HepG2 (cell line): ENCODE data around the gene ARMC5. TPM values are rescaled to one million over a fixed set of nuclear protein-coding genes. Genes with fewer than 3 reads are reported as not detected.

Experiments used
- DMAP1 ChIP-seq: IDR thresholded peaks from 2 replicates; pipeline ENCODE4 v1.6.1; 2016
- HBP1 ChIP-seq: IDR thresholded peaks from 2 replicates; pipeline ENCODE4 v1.6.1; 2016; ENCODE audit warnings: low read depth, control low read depth
- HNF4G ChIP-seq, 2 experiments: sonication (generic) in 1 of 2; formaldehyde crosslinking in 1 of 2; IDR thresholded peaks; 2 replicates each; pipeline versions ENCODE4 v1.4.0 to v1.6.1; 2011 to 2020; ENCODE audit warnings: borderline replicate concordance in 2 of 2, low read depth in 2 of 2, mild to moderate bottlenecking in 2 of 2, low read length in 1 of 2, missing genetic modification reagents in 1 of 2, moderate library complexity in 1 of 2
- KLF13 ChIP-seq: sonication (generic); formaldehyde crosslinking; IDR thresholded peaks from 2 replicates; pipeline ENCODE4 v1.4.0; 2020; ENCODE audit warnings: mild to moderate bottlenecking, missing genetic modification reagents
- MAF1 ChIP-seq: sonication (generic); formaldehyde crosslinking; IDR thresholded peaks from 2 replicates; pipeline ENCODE4 v1.5.0; 2020; ENCODE audit warnings: missing genetic modification reagents, borderline replicate concordance
- MBNL3 ChIP-seq: fragments of 250-450 bp; sonication (Bioruptor Pico); conservative IDR thresholded peaks from 2 replicates; pipeline ENCODE4 v1.8.0; 2022; ENCODE audit warnings: mild to moderate bottlenecking, inconsistent platforms
- MIER2 ChIP-seq: IDR thresholded peaks from 2 replicates; pipeline ENCODE4 v1.6.1; 2016; ENCODE audit warnings: missing biosample characterization, missing genetic modification reagents
- NFIC ChIP-seq: IDR thresholded peaks from 2 replicates; pipeline ENCODE4 v1.6.1; 2012; ENCODE audit warnings: mild to moderate bottlenecking, low read length, inconsistent platforms
- PHF8 ChIP-seq: sonication (generic); formaldehyde crosslinking; IDR thresholded peaks from 2 replicates; pipeline ENCODE4 v1.5.0; 2020; ENCODE audit warnings: missing genetic modification reagents
- PRDM10 ChIP-seq: sonication (generic); formaldehyde crosslinking; IDR thresholded peaks from 2 replicates; pipeline ENCODE4 v1.4.0; 2020; ENCODE audit warnings: low read depth, missing genetic modification reagents
- REPIN1 ChIP-seq: sonication (generic); formaldehyde crosslinking; IDR thresholded peaks from 2 replicates; pipeline ENCODE4 v1.8.0; 2022; ENCODE audit warnings: missing genetic modification reagents, low read depth, mild to moderate bottlenecking, borderline replicate concordance
- RNF219 ChIP-seq: sonication (generic); formaldehyde crosslinking; IDR thresholded peaks from 2 replicates; pipeline ENCODE4 v1.5.0; 2020; ENCODE audit warnings: mild to moderate bottlenecking, missing genetic modification reagents
- ZFP82 ChIP-seq: sonication (generic); formaldehyde crosslinking; IDR thresholded peaks from 2 replicates; pipeline ENCODE4 v1.5.1; 2020; ENCODE audit warnings: mild to moderate bottlenecking, missing genetic modification reagents, borderline replicate concordance
- ZHX1 ChIP-seq: sonication (generic); formaldehyde crosslinking; IDR thresholded peaks from 2 replicates; pipeline ENCODE4 v1.8.1; 2022; ENCODE audit warnings: low read depth, mild to moderate bottlenecking, missing genetic modification reagents
- ZNF30 ChIP-seq: sonication (generic); formaldehyde crosslinking; IDR thresholded peaks from 2 replicates; pipeline ENCODE4 v1.5.0; 2020; ENCODE audit warnings: mild to moderate bottlenecking, missing genetic modification reagents
- ZNF616 ChIP-seq: sonication (generic); formaldehyde crosslinking; IDR thresholded peaks from 2 replicates; pipeline ENCODE4 v1.5.0; 2020; ENCODE audit warnings: low read depth, mild to moderate bottlenecking, missing genetic modification reagents
- ZNF619 ChIP-seq: sonication (generic); formaldehyde crosslinking; IDR thresholded peaks from 2 replicates; pipeline ENCODE4 v1.4.0; 2020; ENCODE audit warnings: mild to moderate bottlenecking, missing genetic modification reagents
- polyA plus RNA-seq, 8 experiments: library from polyadenylated mRNA; depleted of rRNA in 3 of 8; stranded (reverse) in 7 of 8; unstranded in 1 of 8; fragments of >200 nt; fragmentation: Illumina TruSeq in 4 of 8; extraction: Trizol in 4 of 8; gene quantifications; 2 replicates each; pipeline versions ENCODE4 v1.2.1 to v1.2.3, GENCODE V29; 2011 to 2016; ENCODE audit warnings: low read depth in 4 of 8, missing spikeins in 1 of 8, mixed read lengths in 1 of 8; ENCODE audit not compliant: insufficient read depth in 1 of 8
- total RNA-seq, 5 experiments: library from RNA; depleted of rRNA; stranded (reverse); fragments of >200 nt; fragmentation: Illumina TruSeq; extraction: Trizol; gene quantifications; 2 replicates each; pipeline ENCODE4 v1.2.3, GENCODE V29; 2016; ENCODE audit warnings: low read depth in 1 of 5

ARMC5 gene
- total and polyA plus RNA-seq, 2 of the 13 experiments (the other 11 are each of a cell fraction or from before 2014, with no cell fraction given), result 10.8 to 22.3 TPM

GRCh38 chr16:31458073-31458843 is 1.0 kb upstream of the ARMC5 start (continued):
- TF ChIP-seq PRDM10 (peak; percentile 1; the same call in 1 of the 2 replicates), ZNF619 (CRISPR knock-in tag) (peak; percentile 63; the same call in 1 of the 2 replicates), ZNF616 (CRISPR knock-in tag) (peak; percentile 48; the same call in 1 of the 2 replicates), MAF1 (CRISPR knock-in tag) (peak; percentile 32; the same call in 1 of the 2 replicates), HNF4G (IDR thresholded peaks at IDR 0.05; ENCODE audit: borderline replicate concordance, low read depth, low read length) (peak; percentile 86), HNF4G (CRISPR knock-in tag; IDR thresholded peaks at IDR 0.05; ENCODE audit: borderline replicate concordance, low read depth) (peak; percentile 82), ZFP82 (CRISPR knock-in tag) (no peak), ZHX1 (CRISPR knock-in tag) (peak; percentile 94; the same call in 1 of the 2 replicates), MIER2 (CRISPR knock-in tag) (peak; percentile 71; the same call in 1 of the 2 replicates), NFIC (no peak), DMAP1 (CRISPR knock-in tag) (peak; percentile 75; the same call in 1 of the 2 replicates), KLF13 (CRISPR knock-in tag) (peak; percentile 20), HBP1 (peak; percentile 86; the same call in 1 of the 2 replicates), PHF8 (CRISPR knock-in tag) (peak; percentile 74), ZNF30 (no peak), RNF219 (no peak), REPIN1 (peak; percentile 98), MBNL3 (CRISPR knock-in tag) (no peak)
